Endothelial cell (in vitro differentiated cells): Measurements from ENCODE around the gene PTPRN2. TPM values are rescaled to one million over a fixed set of nuclear protein-coding genes. Genes with fewer than 3 reads are reported as not detected.

Experiments
- DNase-seq: peaks from one replicate; pipeline ENCODE4 v3.0.0; 2021; ENCODE audit warnings: low spot score
- H3K27ac Mint-ChIP-seq: one replicate; pipeline ENCODE4 v1.8.0; 2021; ENCODE audit warnings: mixed read lengths, inconsistent platforms; ENCODE audit not compliant: unreplicated experiment
- H3K27me3 Mint-ChIP-seq: one replicate; pipeline ENCODE4 v1.8.0; 2021; ENCODE audit warnings: mild to moderate bottlenecking, moderate library complexity, mixed read lengths, inconsistent platforms; ENCODE audit not compliant: unreplicated experiment
- H3K36me3 Mint-ChIP-seq: one replicate; pipeline ENCODE4 v1.8.0; 2021; ENCODE audit warnings: mild to moderate bottlenecking, low read depth, mixed read lengths, inconsistent platforms; ENCODE audit not compliant: unreplicated experiment
- H3K4me1 Mint-ChIP-seq: one replicate; pipeline ENCODE4 v1.8.0; 2021; ENCODE audit warnings: mild to moderate bottlenecking, mixed read lengths, inconsistent platforms; ENCODE audit not compliant: unreplicated experiment
- H3K4me3 Mint-ChIP-seq: one replicate; pipeline ENCODE4 v1.8.0; 2021; ENCODE audit warnings: mild to moderate bottlenecking, mixed read lengths, inconsistent platforms; ENCODE audit not compliant: unreplicated experiment
- H3K9me3 Mint-ChIP-seq: one replicate; pipeline ENCODE4 v1.8.0; 2021; ENCODE audit warnings: mixed read lengths, inconsistent platforms; ENCODE audit not compliant: unreplicated experiment
- total RNA-seq: library from RNA; stranded (reverse); fragmentation: NEBNext Ultra II Directional; extraction: Animal tissue kit (Norgen Biotek cat#: 25700); gene quantifications from one replicate; pipeline ENCODE4 v1.2.1, GENCODE V29; 2021; ENCODE audit not compliant: unreplicated experiment
- TF ChIP-seq, protein P1 (sequence below): fragments of 200-600 bp; sonication (generic); IDR thresholded peaks from one replicate; pipeline ENCODE4 v1.5.0; 2021; ENCODE audit warnings: antibody characterized with exemption; ENCODE audit not compliant: unreplicated experiment

The PTPRN2 gene
- total RNA-seq, 1 donor from 2014 or later, result 0.18 TPM

DNA sequence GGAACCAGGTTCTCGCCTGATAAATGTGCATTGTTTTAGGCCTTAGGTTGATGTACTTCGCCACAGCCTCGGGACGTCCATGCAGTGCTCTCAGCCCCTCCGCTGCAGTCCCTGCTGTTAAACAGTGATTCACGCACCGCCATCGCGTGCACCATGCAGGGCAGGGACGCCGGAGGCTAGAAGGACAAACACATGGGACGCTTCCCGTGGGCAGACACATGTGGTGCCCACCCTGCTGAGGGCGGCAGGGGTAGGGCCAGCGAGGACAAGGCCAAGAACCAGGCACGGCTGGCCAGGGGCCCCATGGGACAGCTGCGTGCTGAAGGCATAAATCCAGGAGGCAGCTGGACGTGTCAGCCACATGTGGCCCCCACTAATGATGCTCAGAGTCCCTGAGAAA, 394.7 kb downstream of the PTPRN2 start:
- Mint-ChIP-seq H3K4me1 (no peaks in the 10 kb centered on the region), H3K27me3 (peaks cover 14% of the 10 kb centered on the region)

GRCh38 chr7:158192184-158192835, 395.3 kb downstream of the PTPRN2 start:
- no peak overlapping the region for H3K4me3 Mint-ChIP-seq
- peaks cover 47% of the 10 kb centered on the region for H3K9me3 Mint-ChIP-seq
- peaks cover 20% of the 10 kb centered on the region for H3K27me3 Mint-ChIP-seq
- no peak overlapping the region for H3K27ac Mint-ChIP-seq
- TF ChIP-seq, protein P1, sequence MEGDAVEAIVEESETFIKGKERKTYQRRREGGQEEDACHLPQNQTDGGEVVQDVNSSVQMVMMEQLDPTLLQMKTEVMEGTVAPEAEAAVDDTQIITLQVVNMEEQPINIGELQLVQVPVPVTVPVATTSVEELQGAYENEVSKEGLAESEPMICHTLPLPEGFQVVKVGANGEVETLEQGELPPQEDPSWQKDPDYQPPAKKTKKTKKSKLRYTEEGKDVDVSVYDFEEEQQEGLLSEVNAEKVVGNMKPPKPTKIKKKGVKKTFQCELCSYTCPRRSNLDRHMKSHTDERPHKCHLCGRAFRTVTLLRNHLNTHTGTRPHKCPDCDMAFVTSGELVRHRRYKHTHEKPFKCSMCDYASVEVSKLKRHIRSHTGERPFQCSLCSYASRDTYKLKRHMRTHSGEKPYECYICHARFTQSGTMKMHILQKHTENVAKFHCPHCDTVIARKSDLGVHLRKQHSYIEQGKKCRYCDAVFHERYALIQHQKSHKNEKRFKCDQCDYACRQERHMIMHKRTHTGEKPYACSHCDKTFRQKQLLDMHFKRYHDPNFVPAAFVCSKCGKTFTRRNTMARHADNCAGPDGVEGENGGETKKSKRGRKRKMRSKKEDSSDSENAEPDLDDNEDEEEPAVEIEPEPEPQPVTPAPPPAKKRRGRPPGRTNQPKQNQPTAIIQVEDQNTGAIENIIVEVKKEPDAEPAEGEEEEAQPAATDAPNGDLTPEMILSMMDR, result no peak
- no peak for DNase-seq
- peaks cover 15% of the 10 kb centered on the region for H3K36me3 Mint-ChIP-seq
- no peaks in the 10 kb centered on the region for H3K4me1 Mint-ChIP-seq

More for the DNA sequence above, 394.7 kb downstream of the PTPRN2 start:
- no peak for DNase-seq
- peaks cover 45% of the 10 kb centered on the region for H3K9me3 Mint-ChIP-seq
- TF ChIP-seq, protein P1, result no peak
- no peak overlapping the region for H3K27ac Mint-ChIP-seq
- H3K4me3 Mint-ChIP-seq, result no peak overlapping the region
- H3K36me3 Mint-ChIP-seq, result peaks cover 10% of the 10 kb centered on the region

- Mint-ChIP-seq H3K27me3 (peaks cover 22% of the 10 kb centered on the region), H3K4me1 (no peaks in the 10 kb centered on the region), H3K9me3 (peaks cover 48% of the 10 kb centered on the region), H3K36me3 (peaks cover 15% of the 10 kb centered on the region), H3K4me3 (no peak overlapping the region), H3K27ac (no peak overlapping the region)
- TF ChIP-seq, protein P1, result no peak
- DNase-seq, result no peak
Observed at GRCh38 chr7:158191671-158192070, 396.0 kb downstream of the PTPRN2 start.

DNA sequence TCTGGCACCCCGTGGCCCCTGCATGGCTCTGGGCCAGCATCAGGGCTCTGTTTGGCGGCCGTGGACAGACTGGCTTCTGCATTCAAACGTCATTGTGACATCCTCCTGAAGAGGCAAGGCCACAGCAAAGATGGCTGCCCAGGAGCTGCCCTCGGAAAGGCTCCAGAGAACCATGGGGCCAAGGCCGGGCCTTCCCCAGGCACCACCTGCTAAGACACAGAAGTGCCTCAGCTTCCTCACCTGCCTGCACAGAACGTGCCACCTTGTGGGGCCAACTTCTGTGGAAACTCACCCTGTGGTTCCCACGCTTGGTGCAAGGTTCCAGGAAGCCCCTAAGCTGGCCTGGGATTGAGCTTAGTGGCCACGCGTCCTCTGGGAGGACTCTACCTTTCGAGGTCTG, 396.9 kb downstream of the PTPRN2 start:
- DNase-seq, result no peak
- H3K27me3 Mint-ChIP-seq, result peaks cover 19% of the 10 kb centered on the region
- H3K9me3 Mint-ChIP-seq, result peaks cover 50% of the 10 kb centered on the region
- H3K4me3 Mint-ChIP-seq, result no peak overlapping the region
- TF ChIP-seq, protein P1, result no peak
- H3K27ac Mint-ChIP-seq, result no peak overlapping the region
- H3K4me1 Mint-ChIP-seq, result no peaks in the 10 kb centered on the region
- peaks cover 20% of the 10 kb centered on the region for H3K36me3 Mint-ChIP-seq

GRCh38 chr7:158188676-158189075, 398.9 kb downstream of the PTPRN2 start:
- Mint-ChIP-seq H3K36me3 (peaks cover 22% of the 10 kb centered on the region), H3K27me3 (peaks cover 15% of the 10 kb centered on the region), H3K4me1 (no peaks in the 10 kb centered on the region), H3K27ac (no peak overlapping the region), H3K4me3 (no peak overlapping the region), H3K9me3 (peaks cover 41% of the 10 kb centered on the region)
- DNase-seq, result no peak
- TF ChIP-seq, protein P1, result no peak
